HG03159 (cell line): ENCODE measurements around the gene GOLGA8B.
"Not testable (repeated sequence)": the region's sequence is repeated elsewhere in the genome, so short reads cannot be mapped to it uniquely, and the experiment has no call there.

Experiments
- ATAC-seq: cut with Tn5 transposase; IDR thresholded peaks from one replicate; pipeline ENCODE4 v1.9.1; 2021; ENCODE audit warnings: mild to moderate bottlenecking, moderate library complexity; ENCODE audit not compliant: unreplicated experiment

Gene GOLGA8B

DNA sequence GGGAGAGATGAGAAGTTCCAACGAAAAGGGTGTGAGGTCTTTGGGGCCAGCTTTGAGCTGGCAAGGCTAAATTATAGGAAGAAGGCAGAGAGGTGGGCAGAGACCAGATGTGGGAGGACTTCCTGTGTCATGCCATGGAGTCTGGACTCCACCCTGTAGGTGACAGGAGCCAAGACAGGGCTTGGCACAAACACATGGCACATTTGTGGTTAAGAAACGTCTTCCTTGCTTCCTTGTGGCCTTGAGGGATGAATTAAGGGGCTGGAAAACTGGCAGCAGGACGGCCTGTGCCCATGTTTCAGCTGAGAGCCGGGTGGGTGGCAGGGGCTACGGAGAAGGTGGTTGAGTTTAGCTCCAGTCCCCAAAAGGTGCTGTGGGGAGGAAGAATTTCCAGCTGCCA is 18.7 kb downstream of the GOLGA8B start:
- not testable (repeated sequence) for ATAC-seq

DNA sequence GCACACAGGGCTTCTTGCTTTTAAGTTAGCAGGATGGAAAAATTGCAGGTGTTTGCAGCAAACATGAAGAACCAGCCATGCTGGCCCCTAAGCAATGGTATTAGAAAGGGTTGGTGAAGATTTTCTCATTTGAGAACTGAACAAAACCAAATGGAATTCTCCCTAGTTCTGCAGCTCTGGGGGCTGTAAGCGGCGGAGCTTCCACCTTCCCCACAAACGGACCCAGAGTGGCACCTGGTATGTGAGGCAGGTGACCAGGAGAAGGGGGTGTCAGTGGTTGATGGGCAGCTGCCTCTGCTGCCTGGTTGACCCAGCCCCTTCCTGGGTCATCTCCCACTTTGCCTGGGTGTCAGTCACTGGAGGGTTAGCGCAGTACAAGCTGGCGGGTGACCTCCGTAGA is 22.6 kb downstream of the GOLGA8B start:
- ATAC-seq = not testable (repeated sequence)

DNA sequence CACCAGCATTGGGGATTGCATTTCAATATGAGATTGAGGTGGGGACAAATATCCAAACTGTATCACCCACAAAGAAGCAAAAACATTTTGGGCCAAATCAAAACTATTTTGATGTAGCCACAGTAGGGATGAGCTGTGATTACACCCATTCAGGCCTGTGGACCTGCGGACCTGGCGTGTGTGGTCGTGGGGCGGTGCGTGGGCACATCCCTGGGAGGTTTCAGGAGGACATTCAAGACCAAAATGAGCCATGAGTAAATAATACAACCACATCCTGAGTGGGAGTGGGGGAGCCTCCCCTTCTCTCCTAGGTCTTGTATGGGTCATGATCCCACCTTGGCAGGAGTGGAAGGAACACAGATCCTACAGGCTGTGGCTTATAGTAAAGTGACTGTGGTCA is 23.7 kb downstream of the GOLGA8B start:
- ATAC-seq = not testable (repeated sequence)

GRCh38 chr15:34555162-34555561 is 28.3 kb downstream of the GOLGA8B start:
- not testable (repeated sequence) for ATAC-seq

DNA sequence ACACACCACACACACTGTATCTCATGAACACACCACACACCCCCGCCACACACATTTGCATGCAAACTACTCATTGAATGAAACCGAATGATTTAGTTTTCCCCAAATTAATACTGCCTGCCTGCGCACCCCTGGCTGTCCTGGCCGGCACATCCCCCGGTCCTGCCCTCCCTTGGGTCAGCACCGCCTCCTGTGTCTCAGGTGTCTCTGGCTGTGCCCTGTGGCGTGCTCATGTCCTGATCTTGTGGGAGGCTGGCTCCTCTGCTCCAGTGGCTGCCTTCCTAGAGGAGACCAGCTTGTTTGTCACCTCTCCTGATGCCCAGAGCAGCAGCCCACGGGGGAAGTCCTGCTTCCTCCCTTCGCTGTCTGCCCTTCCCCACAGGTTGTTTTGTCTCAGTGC is 28.7 kb downstream of the GOLGA8B start:
- ATAC-seq = not testable (repeated sequence)

DNA sequence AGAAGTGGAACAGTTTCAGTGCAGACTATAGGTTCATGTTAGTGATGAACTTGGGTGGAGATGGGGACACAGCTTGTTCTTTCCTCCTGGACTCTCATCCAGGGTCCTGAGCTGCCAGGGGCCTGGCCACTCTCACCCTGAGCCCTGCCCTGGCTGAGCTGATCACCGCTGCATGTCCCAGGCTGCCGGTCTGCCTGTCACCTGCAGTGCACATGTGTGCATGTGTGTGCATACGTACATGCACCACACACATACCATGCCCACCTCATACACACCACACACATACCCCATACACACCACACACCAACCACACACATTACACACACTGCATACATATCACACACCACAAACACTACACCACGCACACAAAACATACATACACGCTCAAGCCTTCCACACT is 29.3 kb downstream of the GOLGA8B start:
- not testable (repeated sequence) for ATAC-seq

DNA sequence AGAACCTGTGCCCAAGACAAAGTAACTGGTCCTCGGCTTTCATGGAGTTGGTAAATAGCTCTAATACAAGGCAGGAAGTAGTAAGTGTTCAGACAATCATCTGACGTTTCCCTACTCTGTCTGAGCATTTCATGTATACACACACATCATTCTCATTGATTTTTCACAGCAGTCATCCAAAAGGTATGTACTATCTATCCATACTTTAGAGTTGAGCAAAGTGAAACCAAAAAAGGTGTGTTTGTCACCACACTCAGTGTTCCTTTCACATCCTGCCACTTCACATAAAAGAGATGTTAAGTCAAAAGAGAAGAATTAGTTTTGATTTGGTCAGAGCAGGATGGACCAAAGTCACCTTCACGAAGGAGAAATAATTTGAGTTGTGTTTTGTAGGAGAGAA is 33.3 kb downstream of the GOLGA8B start:
- ATAC-seq = peak; percentile 59

DNA sequence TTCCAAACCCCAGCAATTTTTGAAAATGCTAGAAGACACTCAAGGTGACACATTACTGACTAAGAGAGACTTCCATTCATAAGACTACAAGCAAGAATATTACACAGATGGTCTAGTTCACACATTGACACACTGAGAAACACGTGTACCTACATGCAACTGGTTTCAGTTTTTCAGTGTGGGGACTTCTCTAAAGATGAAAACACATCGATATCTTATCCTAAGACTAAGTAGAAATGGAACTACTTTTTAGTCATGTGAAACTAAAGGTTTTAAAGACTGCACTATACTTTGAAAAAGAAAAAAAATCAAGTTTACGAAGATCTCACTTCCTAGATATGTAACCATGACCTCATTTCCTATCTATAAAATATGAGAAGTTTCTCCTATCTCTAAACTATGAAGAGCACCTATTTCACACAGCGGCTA is 34.1 kb downstream of the GOLGA8B start:
- peak; percentile 67 for ATAC-seq

DNA sequence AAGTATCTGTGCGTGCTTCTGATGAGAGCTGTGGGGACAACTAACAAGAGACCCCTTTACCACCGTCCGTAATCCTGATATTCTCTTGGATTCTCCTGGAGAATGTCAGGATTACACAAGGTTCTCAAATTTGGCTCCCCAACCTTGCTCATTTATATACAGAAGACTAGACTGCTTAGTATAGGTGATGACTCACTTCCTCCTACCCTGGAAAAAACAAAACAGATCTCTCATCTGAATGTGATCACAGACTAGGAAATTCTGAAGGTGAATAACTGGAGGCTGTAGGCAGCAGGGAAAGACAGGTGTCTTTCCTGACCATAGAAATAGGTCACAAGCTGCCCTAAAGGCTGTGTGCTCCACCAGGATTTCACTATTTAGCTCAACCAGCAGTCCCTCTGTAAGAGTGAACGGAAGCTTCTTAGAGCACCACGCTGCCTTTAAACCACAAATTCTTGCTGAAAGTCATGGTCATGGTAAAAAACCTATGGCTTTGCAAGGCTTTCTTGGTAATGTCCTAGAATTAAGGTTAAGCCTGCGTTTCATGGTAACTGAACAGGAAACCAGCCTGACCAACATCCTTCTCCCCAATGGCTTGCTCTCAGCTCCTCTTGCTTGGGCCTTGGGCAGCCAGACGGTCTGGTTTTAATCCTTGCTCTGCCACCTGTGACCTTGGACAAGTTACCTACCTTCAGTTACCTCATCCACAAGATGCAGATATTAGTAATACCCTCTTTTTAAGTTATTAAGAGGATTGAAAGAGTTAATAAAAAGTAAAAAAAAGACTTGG is 39.4 kb downstream of the GOLGA8B start:
- not testable (repeated sequence) for ATAC-seq

DNA sequence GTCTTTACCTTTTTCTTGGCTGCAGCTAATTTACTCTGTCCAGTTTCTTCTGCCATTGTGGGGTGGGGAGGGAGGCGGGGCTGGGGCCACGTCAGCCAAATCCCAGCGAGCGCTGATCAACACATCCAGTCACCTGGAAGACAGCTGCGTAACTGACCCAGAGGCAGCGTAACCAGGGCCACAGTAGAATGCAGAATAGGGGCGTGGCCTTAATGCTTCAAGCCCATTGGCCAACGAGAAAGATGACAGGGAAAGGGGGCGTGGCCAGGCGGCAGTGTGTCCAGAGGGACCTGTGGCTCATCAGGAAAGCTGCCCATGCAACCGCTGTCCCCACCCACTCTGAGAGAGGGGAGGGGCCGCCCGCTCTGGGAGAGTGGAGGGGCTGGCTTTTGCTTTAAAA is 47.6 kb downstream of the GOLGA8B start:
- ATAC-seq = not testable (repeated sequence)
